Measurements from ENCODE around the gene COG5.

Gene COG5

DNA sequence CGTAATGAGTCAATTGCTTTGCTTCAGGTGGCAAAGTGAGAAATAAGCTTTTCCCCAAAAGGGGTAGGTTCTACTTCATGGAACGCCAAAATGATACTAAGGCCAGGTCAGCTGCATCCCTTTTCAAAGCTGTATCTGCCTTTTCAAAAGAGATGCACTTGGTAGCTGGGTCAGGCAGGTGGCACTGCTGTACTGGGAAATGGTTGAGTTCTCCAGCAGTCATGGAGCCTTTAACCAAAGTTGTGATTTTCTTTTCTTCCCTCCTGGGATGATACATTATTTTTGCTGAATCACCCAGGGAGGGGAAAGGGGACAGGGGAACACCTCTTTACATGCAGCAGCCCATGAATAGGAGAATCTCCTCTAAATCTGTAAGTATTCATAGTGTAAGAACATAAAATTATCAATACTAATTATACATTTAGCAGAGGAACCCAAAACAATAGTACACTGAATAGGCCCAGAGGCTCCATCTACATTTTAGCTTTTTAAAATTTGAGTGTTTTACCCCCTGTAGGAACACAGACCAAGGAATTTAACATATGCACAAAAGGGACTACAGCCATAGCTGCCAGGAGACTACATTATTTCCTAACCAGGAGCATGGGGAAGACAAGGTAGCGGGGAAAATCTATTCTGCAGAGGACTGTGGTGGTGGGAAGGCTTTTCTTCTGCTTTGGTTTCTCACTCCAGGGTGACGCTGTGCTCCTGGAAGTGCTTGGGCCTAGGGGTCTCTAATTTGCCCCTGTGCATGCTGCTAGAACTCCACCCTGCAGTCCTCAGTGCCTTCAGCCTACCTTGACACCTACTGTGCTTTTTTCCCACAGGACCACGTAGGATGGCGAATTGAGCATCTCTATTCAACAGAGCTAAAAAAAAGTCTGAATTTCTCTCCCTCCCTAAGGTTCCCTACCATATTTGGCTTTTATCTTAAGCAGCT is 100.3 kb downstream of the COG5 start:
- peak; percentile 38 for DNase-seq (ENCODE audit: low spot score)

DNA sequence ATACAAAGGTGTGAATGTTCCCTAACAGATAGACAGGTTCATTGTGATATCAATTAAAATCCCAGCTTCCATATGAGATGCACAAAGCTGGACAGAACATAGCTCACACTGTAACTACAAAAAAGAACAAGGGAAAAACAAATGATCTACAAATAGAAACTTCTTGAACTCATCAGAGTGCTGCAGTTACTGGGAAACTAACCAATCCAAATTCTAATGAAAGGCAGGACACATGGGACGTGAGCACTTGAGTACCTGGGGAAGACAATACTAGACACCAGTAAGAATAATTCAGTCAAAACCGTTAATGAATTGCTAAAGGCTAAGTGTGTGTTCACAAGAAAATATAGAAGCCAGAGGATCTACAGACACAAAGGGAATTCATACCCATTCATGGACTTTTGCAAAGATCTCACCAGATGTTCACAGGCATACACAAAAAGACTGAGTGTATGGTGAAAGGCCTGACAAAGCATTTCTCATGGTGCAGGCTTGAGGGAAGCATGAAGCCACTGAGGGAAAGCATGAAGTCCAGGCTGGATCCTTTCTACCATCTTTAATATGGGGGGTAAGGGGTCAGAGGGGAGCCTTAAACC is 101.7 kb downstream of the COG5 start:
- no peak for DNase-seq (ENCODE audit: low spot score)

DNA sequence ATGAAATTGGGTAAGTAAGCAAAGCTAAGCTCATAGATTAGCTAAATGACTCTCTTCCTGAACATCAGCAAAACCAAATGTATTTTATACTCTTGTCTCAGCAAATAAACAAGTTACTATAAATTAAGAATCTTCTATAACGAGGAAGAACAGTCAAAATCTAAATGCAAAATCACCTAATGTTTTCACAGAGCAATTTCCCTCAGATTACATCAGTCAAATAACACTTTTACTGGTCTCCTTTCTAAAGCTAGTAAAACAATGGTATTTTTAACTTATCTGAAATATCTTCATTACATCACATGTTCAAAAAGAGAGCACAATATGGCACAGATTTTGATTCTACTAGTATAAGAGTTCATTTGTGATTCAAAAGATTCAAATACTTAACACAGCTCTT is 110.3 kb downstream of the COG5 start:
- no peak for DNase-seq (ENCODE audit: low spot score)

DNA sequence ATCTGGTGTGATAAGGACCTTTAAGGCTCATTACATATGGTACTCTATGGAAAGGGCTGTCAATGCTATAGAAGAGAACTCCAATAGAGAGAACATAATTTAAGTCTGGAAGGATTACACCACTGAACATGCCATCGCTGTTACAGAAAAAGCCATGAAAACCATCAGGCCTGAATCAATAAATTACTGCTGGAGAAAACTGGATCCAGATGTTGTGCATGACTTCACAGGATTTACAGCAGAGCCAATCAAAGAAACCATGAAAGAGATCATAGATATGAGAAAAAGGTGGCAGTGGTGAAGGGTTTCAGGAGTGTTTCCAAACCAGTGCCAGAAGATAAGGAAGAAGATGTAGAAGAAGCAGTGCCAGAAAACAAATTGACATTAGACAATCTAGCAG is 112.8 kb downstream of the COG5 start:
- no peak for DNase-seq (ENCODE audit: low spot score)

DNA sequence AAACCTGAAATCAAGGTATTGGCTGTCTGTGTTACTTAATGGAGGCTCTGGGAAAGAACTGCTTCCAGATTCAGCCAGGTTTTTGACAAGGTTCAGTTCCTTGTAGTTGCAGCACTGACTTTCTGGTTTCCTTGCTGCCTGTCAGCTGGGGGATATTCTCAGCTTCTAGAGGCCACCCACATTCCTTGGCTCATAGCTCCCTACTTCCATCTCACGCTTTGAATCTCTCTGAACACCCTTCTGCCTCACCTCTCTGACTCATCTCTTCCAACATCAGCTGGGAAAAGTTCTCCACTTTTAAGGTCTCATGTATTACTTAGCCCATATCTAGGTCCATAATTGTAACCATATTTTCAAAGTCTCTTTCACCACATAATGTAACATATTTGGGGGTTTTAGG is 116.7 kb downstream of the COG5 start:
- DNase-seq (ENCODE audit: low spot score), result no peak

DNA sequence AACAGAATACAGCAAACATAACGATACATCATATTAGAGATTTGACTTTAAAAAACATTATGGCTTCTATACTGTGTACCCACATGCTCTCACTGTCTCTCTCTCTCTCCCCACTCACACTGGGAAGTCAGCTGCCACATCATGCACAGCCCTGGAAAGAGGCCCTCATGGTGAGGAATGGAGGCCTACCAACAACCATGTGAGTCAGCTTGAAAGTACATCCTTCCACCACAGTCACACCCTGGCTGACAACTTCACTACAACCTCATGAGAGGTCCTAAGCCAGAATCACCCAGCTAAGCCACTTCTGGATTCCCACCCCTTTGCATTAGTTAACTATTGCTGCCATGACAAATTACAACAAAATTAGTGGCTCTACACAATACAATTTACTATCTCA is 117.2 kb downstream of the COG5 start:
- DNase-seq (ENCODE audit: low spot score), result no peak

DNA sequence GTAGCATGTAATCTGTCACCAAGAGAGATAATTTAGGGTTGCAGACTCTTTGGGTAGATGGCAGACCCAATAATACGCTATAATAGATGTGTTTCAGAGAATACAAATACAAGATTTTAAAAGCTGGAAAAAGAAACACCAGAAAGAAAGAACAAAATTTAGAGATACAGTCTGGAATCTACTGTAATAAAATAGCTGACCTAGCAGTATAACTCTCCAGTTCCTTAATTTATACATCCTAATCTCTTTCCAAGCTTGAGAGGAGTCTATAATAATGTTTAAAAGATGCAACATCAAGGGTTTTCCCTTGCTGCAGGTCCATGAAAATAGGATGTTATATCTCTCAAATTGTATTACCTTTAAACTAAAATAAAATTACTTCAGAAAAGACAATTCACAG is 121.0 kb downstream of the COG5 start:
- DNase-seq (ENCODE audit: low spot score), result no peak

DNA sequence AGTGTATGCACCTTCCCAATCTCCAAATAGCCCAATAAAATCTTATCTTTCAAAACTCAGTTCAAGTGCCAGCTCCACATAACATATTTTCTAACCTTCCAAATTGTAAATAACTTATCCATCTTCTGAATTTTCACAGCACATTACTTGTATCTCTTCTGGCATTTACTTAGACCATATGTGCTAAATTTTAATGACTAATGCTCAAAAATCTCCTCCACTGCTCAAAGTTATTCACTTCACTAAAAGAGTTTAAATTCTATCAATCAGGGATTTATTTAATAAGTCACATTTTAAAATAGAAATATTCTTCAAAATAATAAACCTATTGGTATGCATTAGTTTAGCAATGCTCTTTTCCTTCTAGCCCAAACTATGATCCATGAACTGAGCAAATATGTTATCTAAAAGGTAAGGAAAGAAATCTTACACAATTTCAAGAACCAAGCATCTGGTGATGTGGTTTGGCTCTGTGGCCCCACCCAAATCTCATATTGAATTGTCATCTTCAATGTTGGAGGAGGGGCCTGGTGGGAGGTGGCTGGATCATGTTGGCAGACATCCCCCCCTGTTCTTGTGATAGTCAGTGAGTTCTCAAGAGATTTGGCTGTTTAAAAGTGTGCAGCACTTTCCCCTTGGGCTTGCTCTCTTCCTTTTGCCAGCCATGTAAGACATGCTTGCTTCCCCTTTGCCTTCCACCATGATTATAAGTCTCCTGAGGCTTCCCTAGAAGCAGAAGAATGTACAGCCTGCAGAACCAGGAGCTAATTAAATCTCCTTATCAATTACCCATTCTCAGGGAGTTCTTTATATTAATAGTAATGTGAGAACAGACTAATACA is 121.9 kb downstream of the COG5 start:
- no peak for DNase-seq (ENCODE audit: low spot score)

DNA sequence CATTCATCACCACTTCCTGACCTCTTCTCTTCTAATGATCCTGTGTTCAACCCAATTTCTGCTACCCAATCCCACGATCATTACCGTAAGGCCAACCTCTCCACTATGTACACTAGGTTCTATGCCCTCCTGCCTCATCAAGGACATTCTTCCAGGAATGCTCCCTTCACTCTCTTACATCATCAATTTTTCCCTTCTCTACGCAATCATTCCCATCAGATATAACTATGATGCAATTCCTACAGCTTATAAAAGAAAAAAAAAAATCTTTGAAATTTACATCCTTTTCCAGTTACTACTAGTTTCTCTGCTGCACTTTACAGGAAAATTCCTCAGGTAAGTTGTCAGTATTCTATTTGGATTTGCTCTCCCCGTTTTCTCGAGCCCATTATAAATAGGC is 124.7 kb downstream of the COG5 start:
- no peak for DNase-seq (ENCODE audit: low spot score)

DNA sequence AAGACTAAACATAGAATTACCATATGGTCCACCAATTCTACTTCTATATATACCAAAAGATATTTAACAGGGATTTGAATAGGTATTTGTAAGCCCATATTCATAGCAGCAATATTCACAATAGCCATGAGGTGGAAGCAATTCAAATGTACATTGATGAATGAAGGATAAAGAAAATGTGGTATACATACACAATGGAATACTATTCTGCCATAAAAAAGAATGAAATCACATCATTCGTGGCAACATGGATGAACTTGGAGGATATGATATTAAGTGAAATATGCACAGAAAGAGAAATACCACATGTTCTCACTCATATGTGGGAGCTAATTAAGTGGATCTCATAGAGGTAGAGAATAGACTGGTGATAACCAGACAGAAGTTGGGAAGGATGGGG is 128.0 kb downstream of the COG5 start:
- DNase-seq (ENCODE audit: low spot score), result no peak

DNA sequence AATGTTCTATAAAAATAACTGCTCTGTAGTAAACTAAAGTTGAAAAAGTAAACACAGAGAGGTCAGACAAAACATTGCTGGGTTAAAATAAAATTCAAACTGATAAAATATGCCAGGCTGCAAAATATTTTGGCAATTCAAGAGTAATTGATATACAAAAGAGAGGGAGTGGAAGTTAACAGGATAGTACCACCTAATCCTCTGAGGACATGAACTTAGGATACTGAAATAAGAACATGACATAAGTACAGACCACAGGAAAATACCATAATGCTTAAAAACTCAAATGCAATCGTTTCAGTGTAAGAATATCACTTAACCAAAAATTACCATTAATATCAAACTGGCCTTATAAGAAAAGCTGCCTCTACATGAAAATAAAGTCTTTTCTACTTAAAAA is 131.5 kb downstream of the COG5 start:
- no peak for DNase-seq (ENCODE audit: low spot score)

DNA sequence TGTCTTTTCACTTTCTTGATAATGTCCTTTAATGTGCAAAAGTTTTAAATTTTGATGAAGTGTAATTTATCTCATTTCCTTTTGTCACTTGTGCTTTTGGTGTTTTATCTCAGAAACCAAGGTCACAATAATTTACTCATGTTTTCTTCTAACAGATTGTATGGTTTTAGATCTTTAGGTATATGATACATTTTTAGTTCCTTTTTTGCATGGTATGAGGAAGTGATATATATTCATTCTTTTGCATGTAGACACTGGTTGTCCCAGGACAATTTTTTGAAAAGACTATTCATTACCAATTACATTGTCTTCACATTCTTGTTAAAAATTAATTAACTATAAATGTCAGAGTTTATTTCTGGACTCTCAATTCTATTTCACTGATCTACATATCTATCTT is 133.7 kb downstream of the COG5 start:
- DNase-seq (ENCODE audit: low spot score), result no peak

DNA sequence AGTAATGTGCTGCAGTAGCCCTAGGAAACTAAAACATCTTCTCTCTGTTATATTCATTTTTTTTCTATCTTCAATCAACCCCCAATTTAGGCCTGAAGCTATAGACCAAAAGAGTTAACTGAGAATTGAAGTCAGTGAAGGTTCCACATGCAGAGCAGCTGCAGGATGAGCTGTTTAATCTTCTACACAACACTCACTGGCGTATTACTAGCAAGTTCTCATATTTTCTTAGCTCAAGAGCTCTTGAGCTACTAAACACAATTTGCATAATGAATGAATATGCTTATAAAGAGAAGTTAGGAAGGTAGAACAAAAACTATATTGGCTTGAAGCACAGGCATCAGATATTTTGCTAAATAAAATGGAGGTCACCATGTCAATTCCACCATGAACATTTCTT is 135.1 kb downstream of the COG5 start:
- no peak for DNase-seq (ENCODE audit: low spot score)

DNA sequence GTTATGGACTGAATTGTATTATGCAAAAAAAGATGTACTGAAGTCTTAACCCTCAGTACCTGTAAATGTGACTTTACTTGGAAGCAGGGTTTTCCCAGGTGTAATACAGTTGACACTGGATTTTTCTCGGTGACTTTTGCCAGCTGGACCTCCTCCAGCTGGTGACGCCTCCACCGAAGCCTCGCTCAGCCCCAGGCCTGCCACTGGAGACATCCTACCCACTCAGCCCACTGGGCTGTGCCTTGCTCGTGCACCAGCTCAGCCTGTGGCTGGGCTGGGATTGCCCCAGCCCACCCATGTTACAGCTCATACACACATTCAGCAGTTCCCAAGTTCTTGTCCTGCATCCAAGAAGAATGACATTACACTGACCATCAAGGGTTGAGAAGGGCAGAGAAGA is 136.3 kb downstream of the COG5 start:
- no peak for DNase-seq (ENCODE audit: low spot score)

DNA sequence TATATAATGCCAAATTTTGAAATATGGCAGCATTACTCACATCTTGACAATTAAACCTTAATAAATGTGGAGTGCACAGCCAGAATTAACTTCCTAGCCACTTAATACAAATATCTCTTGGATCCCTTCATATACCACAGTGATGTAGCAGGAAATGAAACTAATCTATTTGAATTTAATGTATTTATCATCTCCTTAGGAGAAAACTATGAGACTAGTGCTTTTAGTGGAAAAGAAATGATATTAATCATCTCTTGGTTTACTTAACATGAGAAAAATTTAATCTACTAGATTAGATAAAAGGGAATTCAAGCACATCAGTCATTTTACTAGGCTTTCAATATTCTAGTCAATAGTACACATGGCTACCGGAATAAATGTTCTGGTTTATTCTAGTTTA is 149.5 kb downstream of the COG5 start:
- DNase-seq (ENCODE audit: low spot score), result no peak

DNA sequence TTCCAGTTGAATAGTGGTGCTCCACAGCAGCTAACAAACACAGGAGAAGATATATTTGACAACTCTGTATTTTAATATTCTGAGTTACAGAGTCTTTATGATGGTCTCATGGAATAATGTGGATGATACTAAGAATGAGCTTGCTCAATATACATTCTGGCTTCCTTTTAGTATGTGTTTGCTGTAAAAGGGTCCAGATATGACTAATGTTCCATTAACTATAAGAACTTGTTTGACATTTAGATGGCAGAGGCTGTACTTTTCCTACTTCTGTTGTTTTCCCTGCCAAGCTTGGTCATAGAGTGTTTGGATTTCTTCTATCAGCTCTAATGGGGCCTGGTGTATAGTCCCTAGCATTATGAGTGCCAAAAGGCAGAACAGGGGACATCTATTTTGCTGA is 155.4 kb downstream of the COG5 start:
- no peak for DNase-seq (ENCODE audit: low spot score)

DNA sequence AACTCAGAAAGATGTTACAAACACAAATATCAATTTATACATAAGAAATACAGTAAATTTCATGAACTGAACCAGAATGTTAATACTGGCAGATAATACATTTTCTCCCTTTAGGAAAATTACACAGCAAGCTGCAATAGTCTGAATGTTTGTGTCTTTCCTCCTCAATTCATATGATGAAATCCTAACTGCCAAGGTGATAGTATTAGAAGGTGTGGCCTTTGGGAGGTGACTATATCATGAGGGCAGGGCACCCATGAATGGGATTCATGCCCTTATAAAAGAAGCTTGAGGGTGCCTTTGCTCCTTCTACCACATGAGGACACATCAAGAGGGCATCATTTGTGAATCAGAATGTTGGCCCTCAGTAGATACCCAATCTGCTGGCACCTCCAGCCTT is 158.2 kb downstream of the COG5 start:
- DNase-seq (ENCODE audit: low spot score), result no peak

DNA sequence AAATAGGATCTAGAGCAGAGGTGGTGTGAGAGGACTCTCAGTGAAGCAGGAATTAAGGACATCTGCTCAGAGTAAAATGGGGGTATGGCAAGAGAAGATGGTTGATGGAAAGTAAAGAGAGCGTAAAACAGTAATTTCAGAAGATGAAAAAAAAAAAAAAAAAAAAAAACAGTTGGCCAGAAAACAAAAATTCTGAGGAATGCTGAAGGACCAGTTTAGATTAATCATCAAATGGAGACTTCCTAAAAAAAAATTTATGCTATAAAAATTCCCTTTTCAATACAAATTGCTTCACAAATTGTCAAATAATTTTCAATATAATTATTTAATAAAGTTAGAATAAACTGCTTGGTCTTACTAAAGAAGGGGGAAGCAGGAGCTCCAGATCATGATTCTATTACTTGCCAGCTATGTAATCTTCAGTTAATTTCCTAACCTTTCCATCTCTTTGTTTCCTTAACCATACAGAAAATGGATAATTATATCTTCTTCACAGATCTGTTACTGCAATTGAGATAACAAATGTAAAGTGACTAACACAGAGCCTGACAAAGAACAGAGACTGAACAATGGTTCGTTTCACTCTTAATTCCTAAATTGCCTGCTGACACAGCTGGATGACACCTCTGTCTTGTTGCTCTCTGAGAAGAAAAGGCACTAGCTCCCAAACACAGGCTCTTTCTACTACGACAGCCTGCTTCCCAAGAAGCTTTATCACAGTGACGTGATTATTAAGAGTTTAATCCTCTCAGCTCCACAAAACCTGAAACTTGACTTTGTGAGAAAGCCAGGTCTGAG is 158.8 kb downstream of the COG5 start:
- DNase-seq (ENCODE audit: low spot score), result peak; percentile 23

DNA sequence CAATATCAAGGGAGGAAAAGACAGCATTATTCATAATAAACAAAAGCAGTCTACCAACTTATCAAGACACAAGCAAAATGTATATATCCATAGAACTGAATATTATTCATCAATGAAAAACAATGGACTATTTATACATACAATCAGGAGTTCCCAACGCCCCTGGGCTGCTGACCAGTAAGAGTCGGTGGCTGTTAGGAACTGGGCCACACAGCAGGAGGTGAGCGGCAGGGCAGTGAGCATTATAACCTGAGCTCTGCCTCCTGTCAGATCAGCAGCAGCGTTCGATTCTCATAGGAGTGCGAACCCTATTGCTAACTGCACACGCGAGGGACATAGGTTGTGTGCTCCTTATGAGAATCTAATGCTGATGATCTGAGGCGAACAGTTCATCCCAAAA is 165.6 kb downstream of the COG5 start:
- DNase-seq (ENCODE audit: low spot score), result no peak

DNA sequence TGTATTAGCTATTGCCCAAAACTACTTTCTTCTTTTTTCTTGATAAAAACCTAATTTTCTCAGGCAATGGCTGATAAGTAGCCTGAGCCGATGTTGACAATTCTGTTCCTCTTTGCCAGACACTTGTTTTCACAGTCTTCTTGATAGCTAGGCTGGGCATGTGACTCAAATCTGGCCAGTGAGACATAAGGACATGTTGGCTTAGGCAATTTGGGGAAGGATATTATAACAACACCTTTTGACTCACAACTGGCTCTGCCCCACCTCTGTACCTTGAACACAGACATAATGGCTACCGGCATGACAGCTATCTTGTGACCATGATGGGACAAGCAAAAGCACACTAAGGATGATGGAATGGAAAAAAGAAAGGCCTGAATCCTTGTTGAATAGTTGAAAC is 166.7 kb downstream of the COG5 start:
- no peak for DNase-seq (ENCODE audit: low spot score)

DNA sequence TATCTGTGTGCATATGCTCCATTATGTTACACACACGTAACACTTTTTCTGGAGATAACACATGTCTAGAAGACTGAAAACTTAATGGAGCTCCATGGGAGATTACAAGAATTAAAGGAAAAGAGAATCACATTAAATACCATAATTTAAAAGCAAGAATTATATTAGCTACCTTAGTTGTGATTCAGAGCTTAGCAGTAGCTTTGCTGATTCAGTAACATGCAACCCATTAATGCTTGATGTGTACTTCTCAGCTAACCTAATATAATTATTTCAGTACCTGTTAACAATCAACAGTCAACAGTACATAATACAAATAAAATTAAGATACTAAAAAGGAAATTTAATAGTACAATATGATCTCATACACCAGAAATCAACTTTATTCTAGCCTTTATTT is 167.6 kb downstream of the COG5 start:
- DNase-seq (ENCODE audit: low spot score), result no peak

DNA sequence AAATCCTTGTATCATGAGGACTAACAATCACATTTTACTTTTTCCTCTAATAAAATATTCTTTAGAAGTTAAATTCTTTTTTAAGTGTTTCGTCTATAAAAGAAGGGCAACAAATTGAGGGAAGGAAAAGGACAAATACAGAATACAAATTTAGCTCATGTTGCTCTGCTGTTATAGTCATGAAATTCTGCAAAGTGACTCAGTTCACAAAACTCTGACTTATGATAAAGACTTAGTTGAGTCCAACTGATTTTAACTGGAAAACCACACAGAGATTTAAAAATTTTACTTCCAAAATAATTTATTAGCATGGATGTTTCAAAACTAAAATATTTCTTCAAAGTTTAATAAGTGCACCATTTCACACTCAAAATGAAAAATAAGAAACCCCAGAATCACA is 168.9 kb downstream of the COG5 start:
- no peak for DNase-seq (ENCODE audit: low spot score)
